Mucosa of descending colon (tissue), 3 donors: ENCODE data around the gene ACOX3. TPM values are rescaled to one million over a fixed set of nuclear protein-coding genes. Genes with fewer than 3 reads are reported as not detected.

Experiments
- ATAC-seq: fragments of 200-7000 bp; cut with Tn5 transposase; one replicate; pipeline ENCODE4 v1.9.1; 2020; ENCODE audit warnings: mild to moderate bottlenecking, moderate library complexity
- DNase-seq, 3 donors: peaks; one replicate each; pipeline ENCODE4 v3.0.0-alpha.2; 2020
- H3K36me3 ChIP-seq: fragments of 200-600 bp; one replicate; pipeline ENCODE4 v1.8.0; 2021; ENCODE audit warnings: low read depth, mild to moderate bottlenecking
- H3K4me1 ChIP-seq: fragments of 200-600 bp; one replicate; pipeline ENCODE4 v1.8.0; 2021; ENCODE audit warnings: low read depth, mild to moderate bottlenecking
- H3K4me3 ChIP-seq: fragments of 200-600 bp; one replicate; pipeline ENCODE4 v1.8.0; 2021; ENCODE audit warnings: mild to moderate bottlenecking
- H3K9me3 ChIP-seq: fragments of 200-600 bp; one replicate; pipeline ENCODE4 v1.8.0; 2021; ENCODE audit warnings: mild to moderate bottlenecking
- intact Hi-C, 2 donors: fragments of 100-400 bp; cut with DNase I in 1 of 2; cut with micrococcal nuclease in 1 of 2; formaldehyde crosslinking; loops; one replicate each; pipeline versions ENCODE4 v1.11.0 to v1.11.1; 2022; cut with DNase I, micrococcal nuclease
- total RNA-seq, 3 donors: library from RNA; stranded (reverse); fragmentation: NEBNext Ultra II Directional in 2 of 3; extraction: Animal tissue kit (Norgen Biotek cat#: 25700) in 2 of 3; gene quantifications; one replicate each; pipeline versions ENCODE4 v1.2.1 to v1.2.4, GENCODE V29; 2021 to 2023
- TF ChIP-seq, protein P1 (sequence below): fragments of 200-600 bp; IDR thresholded peaks from one replicate; pipeline ENCODE4 v1.8.0; 2022; ENCODE audit warnings: antibody characterized with exemption, mild to moderate bottlenecking
- donor health status: DM: no; HTN: no; CAD: no; lungs with moderate emphysema.
- donor health status: DM: no; HTN: no; CAD: no.
- donor health status: DM: no; HTN: yes; CAD: no.

ACOX3 gene
- total RNA-seq, 3 donors from 2014 or later: 22.4 to 34.7 (median 26.0) TPM

DNA sequence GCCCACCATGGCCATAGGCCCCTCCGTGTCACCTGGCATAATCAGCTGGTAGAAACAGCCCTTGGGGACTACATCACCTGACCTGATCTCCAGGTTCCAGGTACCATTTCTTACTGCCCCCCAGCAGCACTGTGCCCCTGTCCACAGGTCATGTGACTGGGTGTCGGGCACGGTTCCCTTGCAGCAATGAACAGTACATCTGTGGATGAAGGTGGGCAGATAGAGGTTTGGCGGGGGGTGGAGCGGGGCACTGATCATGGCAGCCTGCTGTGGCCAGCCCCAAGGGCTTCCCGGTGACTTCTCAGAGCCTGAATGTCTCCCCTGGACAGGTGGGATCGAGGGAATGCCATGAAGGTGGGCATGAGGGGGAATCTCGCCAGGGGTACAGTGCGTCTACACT is 37.8 kb upstream of the ACOX3 start:
- Histone ChIP-seq H3K36me3 (no peaks in the 10 kb centered on the region), H3K4me3 (no peak overlapping the region), H3K9me3 (no peaks in the 10 kb centered on the region), H3K4me1 (no peaks in the 10 kb centered on the region)
- DNase-seq (no peak), ATAC-seq (no peak)
- TF ChIP-seq, protein P1, sequence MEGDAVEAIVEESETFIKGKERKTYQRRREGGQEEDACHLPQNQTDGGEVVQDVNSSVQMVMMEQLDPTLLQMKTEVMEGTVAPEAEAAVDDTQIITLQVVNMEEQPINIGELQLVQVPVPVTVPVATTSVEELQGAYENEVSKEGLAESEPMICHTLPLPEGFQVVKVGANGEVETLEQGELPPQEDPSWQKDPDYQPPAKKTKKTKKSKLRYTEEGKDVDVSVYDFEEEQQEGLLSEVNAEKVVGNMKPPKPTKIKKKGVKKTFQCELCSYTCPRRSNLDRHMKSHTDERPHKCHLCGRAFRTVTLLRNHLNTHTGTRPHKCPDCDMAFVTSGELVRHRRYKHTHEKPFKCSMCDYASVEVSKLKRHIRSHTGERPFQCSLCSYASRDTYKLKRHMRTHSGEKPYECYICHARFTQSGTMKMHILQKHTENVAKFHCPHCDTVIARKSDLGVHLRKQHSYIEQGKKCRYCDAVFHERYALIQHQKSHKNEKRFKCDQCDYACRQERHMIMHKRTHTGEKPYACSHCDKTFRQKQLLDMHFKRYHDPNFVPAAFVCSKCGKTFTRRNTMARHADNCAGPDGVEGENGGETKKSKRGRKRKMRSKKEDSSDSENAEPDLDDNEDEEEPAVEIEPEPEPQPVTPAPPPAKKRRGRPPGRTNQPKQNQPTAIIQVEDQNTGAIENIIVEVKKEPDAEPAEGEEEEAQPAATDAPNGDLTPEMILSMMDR: no peak
- intact Hi-C loops: no loop called here

DNA sequence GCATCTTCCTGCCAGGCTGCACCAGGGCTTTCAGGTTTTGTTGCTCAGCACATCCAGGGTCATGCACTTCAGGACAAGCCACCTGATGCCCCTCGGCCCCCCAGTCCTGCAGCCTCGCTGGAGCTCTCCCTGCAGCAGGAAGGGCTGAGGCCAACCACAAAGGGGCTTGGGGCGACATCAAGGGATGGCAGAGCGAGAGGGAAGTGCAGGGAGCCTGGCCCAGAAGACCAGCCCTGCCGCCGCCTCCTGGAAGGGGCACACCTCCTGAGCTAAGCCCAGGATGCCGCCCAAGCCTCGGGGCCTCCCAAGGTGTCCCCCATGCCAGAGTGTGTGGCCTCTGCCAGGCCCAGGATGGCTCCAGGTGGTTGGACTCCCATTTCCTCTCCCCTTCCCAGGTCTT is 37.2 kb upstream of the ACOX3 start:
- Histone ChIP-seq H3K9me3 (no peaks in the 10 kb centered on the region), H3K36me3 (no peaks in the 10 kb centered on the region), H3K4me1 (no peaks in the 10 kb centered on the region), H3K4me3 (no peak overlapping the region)
- ATAC-seq (no peak), DNase-seq (no peak)
- TF ChIP-seq, protein P1: no peak
- intact Hi-C loops: no loop called here

DNA sequence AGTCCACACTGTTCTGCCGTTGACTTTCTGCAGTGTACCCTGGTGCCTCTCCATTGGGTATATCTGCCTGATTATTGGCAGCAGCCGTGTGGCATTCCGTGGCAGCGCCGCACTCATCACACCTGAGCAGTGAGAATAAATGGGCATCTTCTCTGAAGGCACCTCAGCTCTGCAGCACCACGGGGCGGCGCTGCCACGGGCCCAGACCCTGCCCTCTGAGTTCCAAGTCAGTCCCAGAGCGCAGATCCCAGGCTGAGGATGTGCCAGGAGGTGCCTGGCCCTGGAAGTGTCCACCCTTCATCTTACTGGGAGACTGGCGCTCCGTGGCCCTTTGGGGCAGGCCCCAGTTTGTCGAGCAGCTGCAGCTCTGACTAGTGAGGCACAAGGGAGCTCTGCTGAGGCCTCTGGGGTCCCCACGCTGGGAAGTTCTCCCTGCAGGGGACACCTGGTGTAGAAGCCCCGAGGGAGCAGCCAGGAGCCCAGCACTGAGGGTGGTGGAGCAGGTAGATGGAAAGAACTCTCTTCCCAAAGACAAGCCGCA is 36.6 kb upstream of the ACOX3 start:
- intact Hi-C loops: no loop called here
- Histone ChIP-seq H3K9me3 (no peaks in the 10 kb centered on the region), H3K36me3 (no peaks in the 10 kb centered on the region), H3K4me3 (no peak overlapping the region), H3K4me1 (peaks cover 5% of the 10 kb centered on the region)
- TF ChIP-seq, protein P1: no peak
- DNase-seq (no peak), ATAC-seq (no peak)

DNA sequence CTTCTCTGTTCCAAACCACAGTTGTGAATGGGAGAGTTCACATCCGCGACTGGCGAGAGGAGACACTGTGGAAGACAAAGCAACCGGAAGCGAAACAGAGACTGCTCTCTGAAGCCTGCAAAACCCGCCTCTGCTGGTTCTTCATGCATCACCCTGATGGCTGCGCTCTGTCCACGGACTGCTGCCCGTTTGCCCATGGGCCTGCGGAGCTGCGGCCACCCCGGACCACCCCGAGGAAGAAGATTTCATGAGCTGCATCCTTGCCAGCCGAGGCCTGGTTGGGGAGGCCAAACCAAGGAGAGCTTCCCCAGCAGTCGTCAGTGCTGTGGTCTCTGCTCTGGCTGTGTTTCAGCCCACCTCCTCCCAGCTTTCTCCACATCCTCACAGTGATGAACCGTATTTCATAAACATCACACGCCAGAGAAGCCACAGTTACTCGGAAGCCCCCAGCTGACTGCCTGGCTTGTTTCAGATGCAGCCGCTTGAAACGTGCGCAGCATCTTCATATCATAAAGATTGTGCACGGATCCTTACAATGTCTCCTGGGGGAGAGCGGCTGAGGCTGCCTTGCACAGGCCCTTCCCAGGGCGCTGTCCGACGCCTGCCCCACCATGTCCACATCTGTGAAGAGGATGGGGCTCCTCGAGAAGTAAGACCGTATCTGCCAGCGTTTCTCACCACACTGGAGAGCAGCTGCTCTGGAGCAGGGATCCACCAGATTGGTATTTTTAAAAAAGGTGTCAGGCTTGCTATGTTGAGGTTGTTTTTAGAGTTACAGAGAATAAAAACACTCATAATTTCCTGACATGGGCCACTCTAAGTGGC is 35.4 kb upstream of the ACOX3 start:
- no peak for ATAC-seq
- intact Hi-C loops: no loop called here

DNA sequence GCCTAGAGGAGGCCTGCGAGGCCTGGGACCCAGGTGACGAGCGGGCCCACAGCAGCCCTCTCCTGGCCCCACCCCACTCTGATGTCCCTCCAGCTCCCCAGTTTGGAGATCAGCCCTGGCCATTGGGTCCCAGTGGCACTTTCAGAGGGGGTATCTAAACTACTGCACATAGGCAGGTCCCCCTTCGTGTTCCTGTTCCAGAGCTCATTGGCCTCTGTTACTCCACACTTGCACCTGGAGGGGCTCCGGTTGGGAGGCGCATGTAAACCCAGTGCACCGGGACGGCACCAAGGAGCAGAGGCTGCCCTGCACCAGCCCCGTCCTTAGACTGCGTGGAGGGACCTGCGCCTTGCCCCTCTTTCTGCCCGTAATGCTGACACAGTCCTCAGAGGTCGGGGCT is 34.3 kb upstream of the ACOX3 start:
- TF ChIP-seq, protein P1: no peak
- intact Hi-C loops: no loop called here
- DNase-seq: no peak
- H3K9me3 ChIP-seq: no peaks in the 10 kb centered on the region
- no peak for ATAC-seq
- H3K4me3 ChIP-seq: no peak overlapping the region
- no peaks in the 10 kb centered on the region for H3K36me3 ChIP-seq
- peaks cover 5% of the 10 kb centered on the region for H3K4me1 ChIP-seq

More for the DNA sequence above, 35.4 kb upstream of the ACOX3 start:
- no peak overlapping the region for H3K4me3 ChIP-seq
- H3K36me3 ChIP-seq: no peaks in the 10 kb centered on the region
- no peaks in the 10 kb centered on the region for H3K9me3 ChIP-seq
- no peak for DNase-seq
- TF ChIP-seq, protein P1: no peak
- peaks cover 5% of the 10 kb centered on the region for H3K4me1 ChIP-seq
